GM18505 (cell line): ENCODE results near the gene ZNF280C.

Experiments
- ATAC-seq: cut with Tn5 transposase; IDR thresholded peaks from one replicate; pipeline ENCODE4 v1.9.1; 2021; ENCODE audit not compliant: unreplicated experiment
- POLR2A ChIP-seq: IDR thresholded peaks from 4 replicates; pipeline ENCODE4 v1.6.1; 2011; ENCODE audit warnings: borderline replicate concordance; ENCODE audit not compliant: insufficient read depth, insufficient read length; ENCODE audit errors: extremely low read depth

ZNF280C gene

DNA sequence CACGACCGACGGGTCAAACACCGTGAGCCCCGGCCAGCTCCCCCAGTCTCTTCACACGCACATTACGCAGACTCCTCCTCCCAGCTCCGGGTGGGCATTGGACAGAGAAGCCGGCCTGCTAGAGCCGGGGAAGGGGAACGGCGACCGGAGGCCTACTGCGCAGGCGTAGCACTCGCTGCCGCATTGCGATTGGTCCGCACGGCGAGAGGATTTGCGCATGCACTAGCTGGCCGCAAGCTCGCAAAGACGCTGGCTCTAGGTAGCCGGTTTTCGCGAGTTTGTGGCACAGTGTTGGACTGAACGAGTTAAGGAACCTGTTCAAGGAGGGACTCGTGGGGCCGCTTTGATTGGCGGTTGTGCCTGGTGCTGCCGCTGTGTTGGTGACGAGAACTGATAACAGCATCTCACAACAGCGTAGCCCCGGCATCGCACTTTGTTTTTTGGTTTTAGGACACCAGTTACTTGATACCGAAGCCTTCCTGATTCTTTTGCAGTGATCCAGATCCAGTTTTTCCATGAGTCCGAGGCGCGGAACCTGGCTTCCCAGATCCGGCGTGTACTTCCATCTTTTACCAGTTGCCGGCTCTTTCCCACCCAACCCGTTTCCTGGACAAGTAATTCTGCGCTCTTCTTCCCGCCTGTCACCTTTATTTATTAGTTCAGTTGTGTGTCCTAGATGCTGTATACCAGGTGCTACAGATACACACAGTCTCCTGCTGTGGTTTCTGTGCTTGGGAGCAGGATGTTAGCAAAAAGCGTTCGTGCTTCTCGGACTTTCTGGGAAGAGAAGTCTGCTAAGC, 102.8 kb downstream of the ZNF280C start, which contains the start of gene AIFM1:
TSS of gene AIFM1 (minus strand) at position 139 of the 800 bp plus-strand sequence. CDS start 185 bp downstream, outside the sequence.
- peak; percentile 88 for TF ChIP-seq POLR2A
- ATAC-seq: peak; percentile 84

DNA sequence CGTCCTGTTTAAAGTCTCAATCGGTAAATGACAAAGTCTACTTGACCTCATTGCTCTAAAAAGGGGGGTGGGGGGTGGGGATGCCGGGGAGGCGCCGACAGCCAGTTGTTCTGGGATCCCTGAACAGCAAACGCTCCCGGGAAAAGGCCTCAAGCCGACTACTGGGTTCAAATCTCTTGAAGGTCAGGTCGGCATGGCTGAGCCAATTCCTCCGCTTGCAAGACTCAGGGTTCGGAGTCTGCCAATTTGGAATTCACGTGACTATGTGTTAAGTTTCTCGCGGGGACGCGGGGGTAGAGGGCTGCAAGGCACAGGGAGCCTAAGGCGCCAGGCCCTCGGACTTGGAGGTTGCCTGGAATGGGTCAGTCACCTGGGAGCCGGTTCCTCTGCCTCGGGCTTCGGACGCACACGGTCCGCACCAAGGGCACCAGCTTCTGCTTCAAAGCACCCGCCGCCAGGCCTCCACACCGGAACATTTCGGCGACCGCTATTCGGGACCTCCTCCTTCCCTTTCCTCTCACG, 103.5 kb downstream of the ZNF280C start:
- TF ChIP-seq POLR2A: no peak
- no peak for ATAC-seq

DNA sequence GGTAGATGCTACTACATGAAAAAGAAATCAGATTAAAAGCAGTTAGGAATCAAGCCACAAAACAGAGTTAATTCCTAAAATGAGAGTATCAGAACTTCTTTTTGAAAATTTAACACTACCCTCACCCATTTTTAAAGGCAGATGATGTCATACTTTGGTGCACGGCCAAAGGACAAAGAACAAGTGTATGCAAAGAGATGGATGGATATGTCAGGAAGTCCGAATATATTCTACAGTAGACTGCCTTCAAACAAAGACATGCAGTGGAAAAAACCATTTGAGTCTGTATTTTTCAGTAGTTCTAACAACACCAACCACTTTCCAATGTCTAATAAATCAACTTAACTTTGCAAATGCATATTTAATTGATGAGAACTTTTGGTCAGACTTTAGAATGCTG, 105.3 kb downstream of the ZNF280C start:
- TF ChIP-seq POLR2A: no peak
- ATAC-seq: no peak

DNA sequence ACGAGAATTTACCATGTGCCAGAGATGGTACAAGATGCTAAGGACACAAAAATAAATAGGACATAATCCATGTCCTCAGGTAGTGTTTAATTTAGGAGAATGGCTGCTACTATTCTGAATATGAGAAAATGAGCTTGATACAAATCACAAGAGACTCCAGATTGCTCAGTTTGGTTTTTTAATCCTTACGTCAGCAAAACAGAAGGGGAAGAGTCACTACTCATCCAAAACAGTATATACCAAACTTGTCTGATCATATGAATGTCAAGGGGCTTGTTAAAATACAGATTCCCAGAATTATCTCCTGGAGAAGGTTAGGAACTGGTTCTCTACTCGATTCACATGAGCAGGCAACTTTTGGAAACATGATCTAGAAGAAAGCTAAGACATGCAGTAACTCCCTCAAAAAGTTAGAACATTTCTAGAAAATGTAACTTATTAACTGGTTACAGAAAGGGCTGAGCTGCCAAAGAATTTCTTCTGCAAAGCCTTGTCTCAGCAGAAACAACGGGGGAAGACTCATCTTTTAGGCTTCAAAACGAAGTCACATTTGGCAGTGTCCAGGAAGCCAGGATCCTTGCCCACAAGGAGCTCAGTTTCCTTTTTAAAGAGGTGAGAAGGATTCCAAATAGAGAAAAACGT, 106.5 kb downstream of the ZNF280C start:
- ATAC-seq: no peak
- no peak for TF ChIP-seq POLR2A

DNA sequence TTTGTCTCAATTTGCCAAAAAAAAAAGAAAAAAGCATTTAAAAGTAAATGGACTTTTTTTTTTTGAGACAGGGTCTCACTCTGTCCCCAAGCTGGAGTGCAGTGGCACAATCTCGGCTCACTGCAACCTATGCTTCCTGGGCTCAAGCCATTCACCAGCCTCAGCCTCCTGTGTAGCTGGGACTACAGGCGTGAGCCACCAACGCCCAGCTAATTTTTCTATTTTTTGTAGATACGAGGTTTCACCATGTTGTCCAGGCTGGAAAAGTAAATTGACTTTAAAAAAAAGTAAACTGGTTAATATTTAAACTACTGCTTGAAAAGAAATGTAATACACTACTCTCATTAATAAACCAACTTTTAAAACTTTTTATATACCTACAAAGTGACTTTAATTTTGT, 108.9 kb downstream of the ZNF280C start:
- no peak for ATAC-seq
- TF ChIP-seq POLR2A: no peak

DNA sequence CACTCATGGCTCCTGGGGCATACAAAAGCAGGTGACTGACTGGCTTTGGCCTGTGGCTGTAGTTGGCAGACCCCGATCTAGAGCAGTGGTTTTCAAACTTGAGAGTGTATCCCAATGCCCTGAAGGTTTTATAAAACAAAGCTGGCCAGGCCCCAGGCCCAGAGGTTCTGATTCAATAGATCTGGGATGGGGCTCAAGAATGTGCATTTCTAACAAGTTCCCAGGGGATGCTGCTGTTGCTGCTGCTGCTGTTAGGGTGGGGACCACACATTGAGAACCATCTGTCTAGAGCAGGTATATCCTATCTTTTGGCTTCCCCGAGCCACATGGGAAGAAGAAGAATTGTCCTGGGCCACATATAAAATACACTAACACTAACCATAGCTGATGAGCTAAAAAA, 110.4 kb downstream of the ZNF280C start:
- TF ChIP-seq POLR2A: no peak

DNA sequence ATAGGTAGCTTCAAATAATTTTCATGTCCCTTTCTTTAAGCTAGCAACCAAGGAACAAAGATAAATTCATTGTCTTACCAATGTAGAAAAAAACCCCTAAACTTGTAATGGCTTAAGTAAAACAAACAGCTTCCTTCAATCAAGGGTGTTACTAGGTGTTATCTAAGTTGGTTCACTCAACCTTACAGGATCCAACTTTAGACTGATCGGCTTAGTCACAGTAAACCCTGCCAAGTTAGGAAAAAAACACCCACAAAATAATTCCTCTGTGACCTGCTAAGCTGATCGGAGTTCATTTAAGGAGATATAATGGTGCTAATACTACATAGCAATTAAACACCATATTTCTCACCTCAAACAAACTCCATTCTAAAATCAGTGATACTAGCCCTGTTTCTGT, 113.1 kb downstream of the ZNF280C start:
- TF ChIP-seq POLR2A: no peak
- ATAC-seq: no peak

More for the DNA sequence above, 110.4 kb downstream of the ZNF280C start:
- ATAC-seq: no peak
